CD8-positive, alpha-beta memory T cell (primary cell): ENCODE data around the gene TMEM266. TPM values are rescaled to one million over a fixed set of nuclear protein-coding genes. Genes with fewer than 3 reads are reported as not detected.

ENCODE experiments used
- CTCF ChIA-PET: fragments of 350-600 bp; sonication (Branson Sonifier 250); formaldehyde crosslinking; loops from one replicate; lab custom pipeline; 2021; ENCODE audit warnings: antibody characterized with exemption; lab: Charles Lee
- POLR2A ChIA-PET: fragments of 350-600 bp; sonication (Branson Sonifier 250); formaldehyde crosslinking; loops from one replicate; lab custom pipeline; 2021; ENCODE audit warnings: antibody characterized with exemption; lab: Charles Lee
- DNase-seq, 5 donors: peaks; one replicate each; pipeline versions ENCODE4 v3.0.0 to v3.0.0-alpha.2; 2020 to 2022; ENCODE audit warnings: mixed read lengths in 1 of 5
- H3K27ac ChIP-seq: one replicate; pipeline ENCODE4 v1.7.0; 2013; ENCODE audit warnings: low read depth, mild to moderate bottlenecking, low read length, moderate library complexity
- H3K27me3 ChIP-seq: 2 replicates; pipeline ENCODE4 v1.7.0; 2013; ENCODE audit warnings: low read length, mild to moderate bottlenecking; ENCODE audit not compliant: insufficient read depth, poor library complexity, severe bottlenecking
- H3K36me3 ChIP-seq: 2 replicates; pipeline ENCODE4 v1.7.0; 2013; ENCODE audit warnings: mild to moderate bottlenecking, low read length, moderate library complexity; ENCODE audit not compliant: insufficient read depth
- H3K4me1 ChIP-seq: 2 replicates; pipeline ENCODE4 v1.7.0; 2013; ENCODE audit warnings: mild to moderate bottlenecking, low read length, moderate library complexity; ENCODE audit not compliant: insufficient read depth
- H3K4me3 ChIP-seq: 2 replicates; pipeline ENCODE4 v1.7.0; 2013; ENCODE audit warnings: mild to moderate bottlenecking, low read length
- H3K9me3 ChIP-seq: 2 replicates; pipeline ENCODE4 v1.7.0; 2013; ENCODE audit warnings: mild to moderate bottlenecking, low read length
- H3K27ac Mint-ChIP-seq, 8 donors: one replicate each; pipeline ENCODE4 v1.8.0; 2020 to 2021; ENCODE audit warnings: mixed read lengths in 8 of 8, mild to moderate bottlenecking in 6 of 8, inconsistent platforms in 3 of 8, moderate library complexity in 3 of 8
- H3K27me3 Mint-ChIP-seq, 2 donors: one replicate each; pipeline ENCODE4 v1.8.0; 2020 to 2021; ENCODE audit warnings: mixed read lengths in 2 of 2, mild to moderate bottlenecking in 1 of 2, moderate library complexity in 1 of 2
- H3K36me3 Mint-ChIP-seq, 3 donors: one replicate each; pipeline ENCODE4 v1.8.0; 2020 to 2021; ENCODE audit warnings: mixed read lengths in 3 of 3, inconsistent platforms in 1 of 3, mild to moderate bottlenecking in 1 of 3
- H3K4me1 Mint-ChIP-seq, 3 donors: one replicate each; pipeline ENCODE4 v1.8.0; 2020 to 2021; ENCODE audit warnings: mixed read lengths in 3 of 3, inconsistent platforms in 1 of 3, mild to moderate bottlenecking in 1 of 3
- H3K4me3 Mint-ChIP-seq, 7 donors: one replicate each; pipeline ENCODE4 v1.8.0; 2020 to 2021; ENCODE audit warnings: mixed read lengths in 7 of 7, mild to moderate bottlenecking in 6 of 7, moderate library complexity in 4 of 7, inconsistent platforms in 2 of 7
- H3K9me3 Mint-ChIP-seq, 5 donors: one replicate each; pipeline ENCODE4 v1.8.0; 2020 to 2022; ENCODE audit warnings: mixed read lengths in 5 of 5, mild to moderate bottlenecking in 3 of 5, moderate library complexity in 2 of 5, inconsistent platforms in 1 of 5
- polyA plus RNA-seq: library from polyadenylated mRNA; unstranded; fragments of 300-500 nt; fragmentation: Illumina TruSeq; gene quantifications from one replicate; pipeline ENCODE4 v1.2.3, GENCODE V29; 2021
- total RNA-seq, 2 experiments: library from RNA; stranded (reverse); gene quantifications; one replicate each; pipeline ENCODE4 v1.2.3, GENCODE V29; 2021

Gene TMEM266
- total and polyA plus RNA-seq, 3 experiments from 2014 or later = 0.11 TPM; not detected in 1

GRCh38 chr15:76239786-76240185, 180.0 kb downstream of the TMEM266 start:
- H3K36me3 Mint-ChIP-seq = peaks cover 0 to 17% (median 10%) of the 10 kb centered on the region in 3 donors
- no peak for DNase-seq
- no peak overlapping the region for H3K4me3 Mint-ChIP-seq
- Histone ChIP-seq H3K4me1 (no peaks in the 10 kb centered on the region), H3K9me3 (no peaks in the 10 kb centered on the region), H3K27ac (no peak overlapping the region), H3K4me3 (no peak overlapping the region), H3K36me3 (no peaks in the 10 kb centered on the region), H3K27me3 (no peaks in the 10 kb centered on the region)
- no peaks in the 10 kb centered on the region for H3K27me3 Mint-ChIP-seq
- ChIA-PET POLR2A (no interaction called here), CTCF (interaction anchor here (0.6 kb wide), 1 partner anchor 1860 kb away, joined by 3 read pairs; no protein-coding TSS in a partner anchor)
- no peaks in the 10 kb centered on the region for H3K9me3 Mint-ChIP-seq
- H3K27ac Mint-ChIP-seq = peak overlapping the region in 1 of 8 donors; percentile 57
- no peaks in the 10 kb centered on the region for H3K4me1 Mint-ChIP-seq

GRCh38 chr15:76245072-76245610, 185.4 kb downstream of the TMEM266 start:
- Mint-ChIP-seq H3K27ac (no peak overlapping the region), H3K4me3 (no peak overlapping the region), H3K36me3 (peaks cover 0 to 25% (median 11%) of the 10 kb centered on the region in 3 donors), H3K4me1 (peaks cover 0 to 4% (median 0%) of the 10 kb centered on the region in 3 donors), H3K27me3 (no peaks in the 10 kb centered on the region), H3K9me3 (no peaks in the 10 kb centered on the region)
- no peaks in the 10 kb centered on the region for H3K27me3 ChIP-seq
- no peak overlapping the region for H3K27ac ChIP-seq
- CTCF ChIA-PET = no interaction called here
- H3K4me1 ChIP-seq = no peaks in the 10 kb centered on the region
- no peak overlapping the region for H3K4me3 ChIP-seq
- no peaks in the 10 kb centered on the region for H3K9me3 ChIP-seq
- H3K36me3 ChIP-seq = no peaks in the 10 kb centered on the region
- DNase-seq = no peak
- POLR2A ChIA-PET = no interaction called here

GRCh38 chr15:76251717-76252116, 191.9 kb downstream of the TMEM266 start:
- no peak overlapping the region for H3K27ac Mint-ChIP-seq
- no peaks in the 10 kb centered on the region for H3K9me3 ChIP-seq
- H3K4me1 Mint-ChIP-seq = peaks cover 0 to 4% (median 1%) of the 10 kb centered on the region in 3 donors
- no peaks in the 10 kb centered on the region for H3K27me3 Mint-ChIP-seq
- no peak overlapping the region for H3K27ac ChIP-seq
- H3K36me3 ChIP-seq = no peaks in the 10 kb centered on the region
- H3K9me3 Mint-ChIP-seq = no peaks in the 10 kb centered on the region
- H3K4me1 ChIP-seq = no peaks in the 10 kb centered on the region
- H3K4me3 ChIP-seq = no peak overlapping the region
- ChIA-PET CTCF (no interaction called here), POLR2A (no interaction called here)
- no peak for DNase-seq
- H3K36me3 Mint-ChIP-seq = peaks cover 0 to 20% (median 2%) of the 10 kb centered on the region in 3 donors
- H3K4me3 Mint-ChIP-seq = no peak overlapping the region
- H3K27me3 ChIP-seq = no peaks in the 10 kb centered on the region

- Mint-ChIP-seq H3K4me3 (no peak overlapping the region), H3K27ac (no peak overlapping the region), H3K4me1 (peaks cover 0 to 4% (median 1%) of the 10 kb centered on the region in 3 donors), H3K9me3 (no peaks in the 10 kb centered on the region), H3K27me3 (no peaks in the 10 kb centered on the region), H3K36me3 (peaks cover 0 to 23% (median 2%) of the 10 kb centered on the region in 3 donors)
- DNase-seq = no peak
- H3K9me3 ChIP-seq = no peaks in the 10 kb centered on the region
- no peak overlapping the region for H3K4me3 ChIP-seq
- no peaks in the 10 kb centered on the region for H3K27me3 ChIP-seq
- CTCF ChIA-PET = no interaction called here
- H3K36me3 ChIP-seq = no peaks in the 10 kb centered on the region
- H3K27ac ChIP-seq = no peak overlapping the region
- POLR2A ChIA-PET = no interaction called here
- no peaks in the 10 kb centered on the region for H3K4me1 ChIP-seq
These were observed 192.5 kb downstream of the TMEM266 start for GRCh38 chr15:76252249-76252648.

- Histone ChIP-seq H3K27ac (no peak overlapping the region), H3K4me1 (no peaks in the 10 kb centered on the region), H3K9me3 (no peaks in the 10 kb centered on the region), H3K4me3 (no peak overlapping the region), H3K36me3 (no peaks in the 10 kb centered on the region), H3K27me3 (no peaks in the 10 kb centered on the region)
- Mint-ChIP-seq H3K4me1 (peaks cover 0 to 1% (median 0%) of the 10 kb centered on the region in 3 donors), H3K36me3 (peaks cover 0 to 23% (median 0%) of the 10 kb centered on the region in 3 donors), H3K27ac (no peak overlapping the region), H3K27me3 (no peaks in the 10 kb centered on the region), H3K9me3 (peaks cover 0 to 2% (median 0%) of the 10 kb centered on the region in 5 donors), H3K4me3 (no peak overlapping the region)
- no peak for DNase-seq
- CTCF ChIA-PET = no interaction called here
- POLR2A ChIA-PET = no interaction called here
These were observed 194.1 kb downstream of the TMEM266 start for GRCh38 chr15:76253691-76254473.

Other genes with a start within 250 kb of the TMEM266 start
- 10 to 100 TPM; 17.5 to 19.3 TPM for gene UBE2Q2, start 216.5 kb upstream of the TMEM266 start, total RNA-seq
- gene UBE2Q2, start 216.5 kb upstream of the TMEM266 start, polyA plus RNA-seq = 38.3 TPM
- 10 to 100 TPM; 57.8 to 60.4 TPM for gene FBXO22, start 156.1 kb upstream of the TMEM266 start, total RNA-seq
- gene FBXO22, start 156.1 kb upstream of the TMEM266 start, polyA plus RNA-seq = 14.2 TPM
- gene NRG4, start 47.6 kb upstream of the TMEM266 start, total RNA-seq = not detected
- gene NRG4, start 47.6 kb upstream of the TMEM266 start, polyA plus RNA-seq = not detected